ENCODE measurements around the gene LTC4S. TPM values are rescaled to one million over a fixed set of nuclear protein-coding genes. Genes with fewer than 3 reads are reported as not detected.

LTC4S gene
- total RNA-seq, 1 donor from 2014 or later: 1.6 TPM

DNA sequence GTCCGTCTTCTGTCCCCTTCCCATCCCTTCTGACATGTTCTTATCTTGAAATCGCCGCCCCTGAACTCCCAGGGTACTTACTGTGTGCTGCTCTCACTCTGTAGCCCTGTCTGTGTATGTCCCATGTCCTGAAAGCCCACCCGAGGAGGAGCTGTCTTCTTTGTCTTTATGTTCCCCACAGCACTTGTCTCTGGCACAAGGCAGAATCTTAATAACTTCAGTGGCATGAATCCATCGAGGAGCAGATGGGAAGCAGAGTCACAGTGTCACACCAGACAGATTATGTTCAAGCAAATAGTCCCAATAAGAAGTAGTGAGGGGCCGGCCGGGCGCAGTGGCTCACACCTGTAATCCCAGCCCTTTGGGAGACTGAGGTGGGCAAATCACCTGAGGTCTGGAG, 29.7 kb upstream of the LTC4S start:
- H3K4me3 Mint-ChIP-seq: no peak overlapping the region
- H3K27ac Mint-ChIP-seq: no peak overlapping the region
- no peaks in the 10 kb centered on the region for H3K9me3 Mint-ChIP-seq
- H3K4me1 Mint-ChIP-seq: peaks cover 45% of the 10 kb centered on the region
- no peaks in the 10 kb centered on the region for H3K27me3 Mint-ChIP-seq
- DNase-seq: no peak
- H3K36me3 Mint-ChIP-seq (ENCODE audit: low read depth): peaks cover 19% of the 10 kb centered on the region
- intact Hi-C loops (cut with micrococcal nuclease): loop anchor here (5.0 kb wide), 1 partner anchor 93 kb away; the partner anchor contains the start of gene MRNIP

DNA sequence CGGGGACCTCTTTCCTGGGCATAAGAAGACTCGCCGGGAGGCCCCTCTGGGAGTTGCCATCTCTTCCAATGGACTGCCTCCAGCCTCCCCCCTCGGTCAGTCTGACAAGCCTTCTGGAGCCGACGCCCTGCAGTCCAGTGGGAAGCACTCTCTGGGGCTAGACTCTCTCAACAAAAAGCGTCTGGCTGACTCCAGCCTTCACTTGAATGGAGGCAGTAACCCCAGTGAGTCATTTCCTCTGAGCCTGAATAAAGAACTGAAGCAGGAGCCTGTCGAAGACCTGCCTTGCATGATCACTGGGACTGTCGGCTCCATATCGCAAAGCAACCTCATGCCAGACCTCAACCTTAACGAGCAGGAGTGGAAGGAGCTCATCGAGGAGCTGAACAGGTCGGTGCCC, 28.4 kb upstream of the LTC4S start:
- Mint-ChIP-seq H3K27ac (peak overlapping the region; percentile 5), H3K27me3 (no peaks in the 10 kb centered on the region), H3K4me1 (peaks cover 32% of the 10 kb centered on the region), H3K4me3 (no peak overlapping the region), H3K36me3 (ENCODE audit: low read depth) (peaks cover 27% of the 10 kb centered on the region), H3K9me3 (no peaks in the 10 kb centered on the region)
- intact Hi-C loops (cut with micrococcal nuclease): no loop called here
- no peak for DNase-seq

DNA sequence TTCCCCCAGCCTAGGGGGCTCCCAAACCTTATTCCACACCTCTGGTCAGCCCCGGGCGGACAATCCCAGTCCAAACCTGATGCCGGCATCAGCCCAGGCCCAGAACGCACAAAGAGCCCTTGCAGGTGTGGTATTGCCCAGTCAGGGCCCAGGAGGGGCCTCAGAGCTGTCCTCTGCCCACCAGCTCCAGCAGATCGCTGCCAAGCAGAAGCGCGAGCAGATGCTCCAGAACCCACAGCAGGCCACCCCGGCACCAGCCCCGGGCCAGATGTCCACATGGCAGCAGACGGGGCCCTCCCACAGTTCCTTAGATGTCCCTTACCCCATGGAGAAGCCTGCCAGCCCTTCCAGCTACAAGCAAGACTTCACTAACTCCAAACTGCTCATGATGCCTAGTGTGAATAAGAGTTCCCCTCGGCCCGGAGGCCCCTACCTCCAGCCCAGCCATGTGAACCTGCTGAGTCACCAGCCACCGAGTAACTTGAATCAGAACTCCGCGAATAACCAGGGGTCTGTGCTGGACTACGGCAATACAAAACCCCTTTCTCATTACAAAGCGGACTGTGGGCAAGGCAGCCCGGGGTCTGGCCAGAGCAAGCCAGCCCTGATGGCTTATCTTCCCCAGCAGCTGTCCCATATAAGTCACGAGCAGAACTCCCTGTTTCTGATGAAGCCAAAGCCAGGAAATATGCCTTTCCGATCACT, 27.6 kb upstream of the LTC4S start:
- H3K4me3 Mint-ChIP-seq: no peak overlapping the region
- H3K27me3 Mint-ChIP-seq: no peaks in the 10 kb centered on the region
- no peak overlapping the region for H3K27ac Mint-ChIP-seq
- H3K4me1 Mint-ChIP-seq: peaks cover 30% of the 10 kb centered on the region
- H3K36me3 Mint-ChIP-seq (ENCODE audit: low read depth): peaks cover 33% of the 10 kb centered on the region
- no peak for DNase-seq
- no peaks in the 10 kb centered on the region for H3K9me3 Mint-ChIP-seq
- intact Hi-C loops (cut with micrococcal nuclease): no loop called here

DNA sequence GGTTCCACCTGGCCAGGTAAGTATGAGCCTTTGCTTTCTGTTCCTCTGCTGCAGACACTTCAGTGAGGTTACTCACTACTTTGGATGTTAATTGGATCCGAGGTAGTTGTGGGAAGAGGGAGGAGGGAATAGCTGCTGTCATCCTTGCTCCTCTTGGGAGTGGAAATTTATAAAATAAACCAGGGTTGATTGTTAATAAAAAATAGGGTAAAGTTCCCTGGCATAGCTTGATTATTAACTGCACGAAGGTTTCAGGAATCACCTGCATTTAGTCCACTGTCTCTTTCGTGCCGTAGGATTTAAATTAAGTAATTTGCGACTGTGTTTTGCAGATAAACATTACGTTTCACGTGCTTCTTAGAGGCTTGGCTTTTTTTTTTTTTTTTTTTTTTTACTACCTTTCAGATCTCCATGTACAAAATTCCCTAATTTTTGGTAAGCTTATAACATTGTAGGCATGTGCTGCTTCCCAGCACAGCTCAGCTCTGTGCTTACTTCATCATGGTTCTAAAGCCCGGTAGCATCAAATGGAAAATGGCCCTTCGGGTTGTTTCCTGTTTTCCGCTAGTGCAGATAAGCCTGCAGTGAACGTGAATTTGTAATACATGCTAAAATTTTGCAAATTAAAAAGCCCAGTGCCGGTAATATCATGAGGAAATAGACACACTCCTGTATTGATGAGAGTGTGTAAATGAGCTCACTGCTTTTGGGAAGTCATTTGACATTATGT, 26.9 kb upstream of the LTC4S start:
- Mint-ChIP-seq H3K27ac (no peak overlapping the region), H3K4me1 (peaks cover 25% of the 10 kb centered on the region)
- intact Hi-C loops (cut with micrococcal nuclease): no loop called here

DNA sequence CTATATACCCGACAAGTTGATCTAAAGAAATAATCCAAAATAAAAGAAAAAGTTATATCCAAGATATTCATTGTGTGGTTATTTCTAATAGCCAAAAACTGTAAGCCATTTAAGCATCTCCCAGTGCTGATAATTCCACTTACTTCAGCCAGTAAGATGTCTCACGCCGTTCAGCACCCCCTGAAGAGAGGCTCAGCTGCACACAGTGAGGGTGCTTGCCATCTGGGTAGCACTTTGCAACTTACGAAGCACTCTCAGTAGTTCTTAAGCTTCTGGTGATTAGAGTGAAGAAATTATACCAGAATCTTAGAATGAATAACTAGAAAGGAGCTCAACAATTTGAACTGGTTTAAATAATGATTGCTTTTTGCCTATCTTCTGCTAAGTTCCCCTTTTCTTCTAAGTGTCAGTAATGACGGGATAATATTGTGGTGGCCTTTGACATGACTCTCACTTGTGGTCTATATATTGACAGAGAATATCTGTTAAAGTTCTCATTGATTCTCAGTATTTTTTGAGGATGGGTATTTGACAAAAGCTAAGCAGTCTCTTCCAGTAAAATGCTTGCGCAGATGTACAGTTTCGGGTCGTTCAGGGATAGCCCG, 26.2 kb upstream of the LTC4S start:
- intact Hi-C loops (cut with micrococcal nuclease): no loop called here
- peaks cover 18% of the 10 kb centered on the region for H3K4me1 Mint-ChIP-seq
- peaks cover 42% of the 10 kb centered on the region for H3K36me3 Mint-ChIP-seq (ENCODE audit: low read depth)
- H3K4me3 Mint-ChIP-seq: no peak overlapping the region
- H3K27me3 Mint-ChIP-seq: no peaks in the 10 kb centered on the region
- H3K27ac Mint-ChIP-seq: no peak overlapping the region
- DNase-seq: no peak
- H3K9me3 Mint-ChIP-seq: no peaks in the 10 kb centered on the region

More for the DNA sequence above, 26.9 kb upstream of the LTC4S start:
- no peak overlapping the region for H3K4me3 Mint-ChIP-seq
- no peak for DNase-seq
- no peaks in the 10 kb centered on the region for H3K27me3 Mint-ChIP-seq
- H3K36me3 Mint-ChIP-seq (ENCODE audit: low read depth): peaks cover 37% of the 10 kb centered on the region
- H3K9me3 Mint-ChIP-seq: no peaks in the 10 kb centered on the region

DNA sequence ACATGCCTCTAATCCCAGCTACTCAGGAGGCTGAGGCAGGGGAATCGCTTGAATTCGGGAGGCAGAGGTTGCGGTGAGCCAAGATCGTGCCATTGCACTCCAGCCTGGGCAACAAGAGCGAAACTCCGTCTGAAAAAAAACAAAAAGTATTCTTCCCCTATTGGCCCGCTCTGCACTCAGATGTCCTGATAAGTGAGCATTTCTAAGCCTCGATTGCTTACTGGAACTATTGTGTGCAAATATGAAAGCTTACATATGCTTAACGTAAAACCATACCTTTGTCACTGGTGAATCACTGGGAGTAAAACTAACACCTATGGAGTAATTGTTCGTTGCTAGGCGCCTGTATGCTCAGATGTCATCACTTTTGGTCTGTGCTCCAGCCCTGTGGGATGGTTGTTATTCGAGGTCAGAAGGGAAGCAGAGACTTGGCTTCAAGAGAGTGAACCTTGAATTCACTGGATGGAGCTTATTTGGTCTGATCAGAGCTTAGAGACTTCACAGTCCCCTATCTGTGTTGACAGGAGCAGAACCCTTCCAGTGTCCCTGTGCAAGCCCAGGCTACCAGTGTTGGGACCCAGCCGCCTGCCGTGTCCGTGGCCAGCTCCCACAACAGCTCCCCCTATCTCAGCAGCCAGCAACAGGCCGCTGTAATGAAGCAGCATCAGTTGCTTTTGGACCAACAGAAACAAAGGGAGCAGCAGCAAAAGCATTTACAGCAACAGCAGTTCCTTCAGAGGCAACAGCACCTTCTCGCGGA, 25.3 kb upstream of the LTC4S start:
- intact Hi-C loops (cut with micrococcal nuclease): no loop called here
- H3K27me3 Mint-ChIP-seq: no peaks in the 10 kb centered on the region
- H3K4me3 Mint-ChIP-seq: no peak overlapping the region
- H3K27ac Mint-ChIP-seq: no peak overlapping the region
- H3K9me3 Mint-ChIP-seq: no peaks in the 10 kb centered on the region
- H3K36me3 Mint-ChIP-seq (ENCODE audit: low read depth): peaks cover 51% of the 10 kb centered on the region
- H3K4me1 Mint-ChIP-seq: peaks cover 10% of the 10 kb centered on the region
- no peak for DNase-seq

DNA sequence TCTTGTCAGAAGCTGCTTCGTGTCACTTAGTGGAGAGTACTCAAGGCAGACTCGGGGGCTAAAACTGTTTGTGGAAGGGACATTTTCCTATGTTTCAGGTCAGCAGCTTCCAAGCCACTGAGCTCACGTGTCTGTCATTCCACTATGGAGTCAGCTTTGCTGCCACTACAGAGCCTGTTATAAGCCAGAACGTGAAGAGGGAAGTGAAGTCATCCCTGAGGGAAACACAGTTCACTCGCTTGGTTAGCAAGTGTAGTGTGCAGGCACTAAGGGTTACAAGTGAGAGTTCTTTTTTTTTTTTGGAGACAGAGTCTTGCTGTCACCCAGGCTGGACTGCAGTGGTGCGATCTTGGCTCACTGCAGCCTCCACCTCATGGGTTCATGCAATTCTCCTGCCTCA, 24.5 kb upstream of the LTC4S start:
- H3K9me3 Mint-ChIP-seq: no peaks in the 10 kb centered on the region
- intact Hi-C loops (cut with micrococcal nuclease): no loop called here
- peaks cover 53% of the 10 kb centered on the region for H3K36me3 Mint-ChIP-seq (ENCODE audit: low read depth)
- no peak overlapping the region for H3K4me3 Mint-ChIP-seq
- H3K4me1 Mint-ChIP-seq: peaks cover 6% of the 10 kb centered on the region
- no peak for DNase-seq
- no peaks in the 10 kb centered on the region for H3K27me3 Mint-ChIP-seq
- H3K27ac Mint-ChIP-seq: no peak overlapping the region

DNA sequence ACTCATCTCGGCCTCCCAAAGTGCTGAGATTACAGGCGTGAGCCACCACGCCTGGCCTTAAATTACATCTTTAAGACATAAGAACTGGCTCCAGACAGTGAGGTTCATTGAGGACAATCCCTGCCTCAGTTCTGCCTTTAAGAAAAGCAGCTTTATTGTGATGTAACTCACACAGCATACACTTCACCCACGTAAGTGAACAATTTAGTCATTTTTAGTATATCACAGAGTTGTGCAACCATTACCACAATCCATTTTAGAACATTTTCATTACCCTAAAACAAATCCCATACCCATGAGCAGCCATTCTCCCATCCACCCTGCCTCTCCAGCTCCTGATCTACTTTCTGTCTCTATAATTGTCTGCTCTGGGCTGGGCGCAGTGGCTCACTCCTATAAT, 24.0 kb upstream of the LTC4S start:
- no peaks in the 10 kb centered on the region for H3K9me3 Mint-ChIP-seq
- H3K4me1 Mint-ChIP-seq: peaks cover 6% of the 10 kb centered on the region
- peaks cover 53% of the 10 kb centered on the region for H3K36me3 Mint-ChIP-seq (ENCODE audit: low read depth)
- intact Hi-C loops (cut with micrococcal nuclease): no loop called here
- no peaks in the 10 kb centered on the region for H3K27me3 Mint-ChIP-seq
- no peak overlapping the region for H3K4me3 Mint-ChIP-seq
- DNase-seq: no peak
- no peak overlapping the region for H3K27ac Mint-ChIP-seq

DNA sequence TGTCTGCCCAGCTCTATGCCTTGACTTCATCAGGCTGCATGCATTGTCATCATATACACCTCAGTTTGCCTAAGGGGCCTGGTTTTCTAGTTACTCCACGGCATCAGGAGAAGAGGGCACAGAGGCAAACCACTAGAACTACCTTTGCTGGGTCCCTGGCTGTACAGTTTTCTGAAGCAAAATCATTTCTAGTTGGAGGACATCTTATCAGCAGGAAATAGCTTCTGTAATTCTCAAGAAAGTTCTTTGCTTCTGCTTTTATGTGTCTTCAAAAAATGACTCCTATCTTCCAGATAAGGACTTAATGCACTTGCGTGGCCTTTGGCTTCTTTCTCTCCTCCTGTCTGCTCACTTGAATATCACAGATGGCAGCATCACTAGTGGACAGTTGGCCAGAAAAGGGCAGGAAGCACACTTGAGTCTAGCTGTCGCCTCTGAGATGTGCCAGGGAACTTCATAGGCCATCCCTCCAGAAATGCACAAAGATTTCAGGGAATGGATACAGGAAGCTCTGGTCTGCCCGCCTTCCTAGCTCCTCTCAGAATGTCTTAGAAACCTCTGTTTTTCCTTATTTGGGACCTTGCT, 22.4 kb upstream of the LTC4S start:
- Mint-ChIP-seq H3K36me3 (ENCODE audit: low read depth) (peaks cover 47% of the 10 kb centered on the region), H3K27me3 (no peaks in the 10 kb centered on the region), H3K9me3 (no peaks in the 10 kb centered on the region), H3K4me1 (peaks cover 2% of the 10 kb centered on the region), H3K4me3 (no peak overlapping the region), H3K27ac (no peak overlapping the region)
- intact Hi-C loops (cut with micrococcal nuclease): no loop called here
- no peak for DNase-seq

DNA sequence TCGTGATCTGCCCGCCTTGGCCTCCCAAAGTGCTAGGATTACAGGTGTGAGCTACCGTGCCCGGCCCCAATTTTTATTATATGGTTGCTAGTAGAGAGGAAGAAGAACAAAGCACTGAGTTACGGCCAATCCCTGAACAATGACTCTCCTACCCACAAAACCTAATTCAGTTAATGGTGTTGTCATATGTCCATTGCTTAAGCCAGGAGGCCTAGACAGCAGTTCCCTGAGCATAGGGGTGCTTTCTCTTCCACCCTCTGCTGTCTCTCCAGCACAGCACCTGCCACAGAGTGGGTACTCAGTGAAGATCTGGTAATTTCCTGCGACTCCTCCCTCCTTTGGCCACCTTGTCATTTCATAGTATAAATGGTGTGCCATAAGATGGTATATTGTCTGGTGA, 21.4 kb upstream of the LTC4S start:
- Mint-ChIP-seq H3K4me1 (peaks cover 2% of the 10 kb centered on the region), H3K27ac (no peak overlapping the region)

DNA sequence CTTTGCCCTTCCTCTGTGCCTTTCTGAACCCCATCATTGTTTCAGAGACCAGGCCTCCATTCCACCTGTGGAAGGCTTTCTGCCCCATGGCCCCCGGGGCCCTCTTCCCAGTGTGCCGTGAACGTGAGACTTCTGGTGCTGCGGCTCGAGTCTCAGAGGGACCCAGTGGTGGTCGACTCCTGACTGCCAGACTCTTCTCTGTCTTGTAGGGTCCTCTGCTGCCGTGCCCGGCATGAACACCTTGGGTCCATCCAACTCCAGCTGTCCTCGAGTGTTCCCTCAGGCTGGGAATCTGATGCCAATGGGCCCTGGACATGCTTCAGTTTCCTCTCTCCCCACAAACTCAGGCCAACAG, 20.1 kb upstream of the LTC4S start:
- Mint-ChIP-seq H3K27ac (no peak overlapping the region), H3K4me1 (no peaks in the 10 kb centered on the region), H3K27me3 (no peaks in the 10 kb centered on the region), H3K36me3 (ENCODE audit: low read depth) (peaks cover 44% of the 10 kb centered on the region), H3K4me3 (no peak overlapping the region), H3K9me3 (no peaks in the 10 kb centered on the region)
- DNase-seq: no peak
- intact Hi-C loops (cut with micrococcal nuclease): no loop called here

More for the DNA sequence above, 21.4 kb upstream of the LTC4S start:
- intact Hi-C loops (cut with micrococcal nuclease): no loop called here
- no peak for DNase-seq
- Mint-ChIP-seq H3K4me3 (no peak overlapping the region), H3K9me3 (no peaks in the 10 kb centered on the region), H3K27me3 (no peaks in the 10 kb centered on the region), H3K36me3 (ENCODE audit: low read depth) (peaks cover 47% of the 10 kb centered on the region)

DNA sequence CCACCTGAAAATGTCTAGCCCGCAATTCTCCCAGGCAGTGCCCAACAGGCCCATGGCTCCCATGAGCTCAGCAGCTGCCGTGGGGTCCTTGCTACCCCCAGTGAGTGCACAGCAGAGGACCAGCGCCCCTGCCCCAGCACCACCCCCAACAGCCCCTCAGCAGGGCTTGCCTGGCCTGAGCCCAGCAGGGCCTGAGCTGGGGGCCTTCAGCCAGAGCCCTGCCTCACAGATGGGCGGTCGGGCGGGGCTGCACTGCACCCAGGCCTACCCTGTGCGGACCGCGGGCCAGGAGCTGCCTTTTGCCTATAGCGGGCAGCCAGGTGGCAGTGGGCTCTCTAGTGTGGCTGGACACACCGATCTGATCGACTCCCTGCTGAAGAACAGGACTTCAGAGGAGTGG, 19.3 kb upstream of the LTC4S start:
- DNase-seq: no peak
- H3K4me1 Mint-ChIP-seq: no peaks in the 10 kb centered on the region
- no peak overlapping the region for H3K27ac Mint-ChIP-seq
- intact Hi-C loops (cut with micrococcal nuclease): no loop called here
- no peaks in the 10 kb centered on the region for H3K27me3 Mint-ChIP-seq
- no peak overlapping the region for H3K4me3 Mint-ChIP-seq
- H3K36me3 Mint-ChIP-seq (ENCODE audit: low read depth): peaks cover 44% of the 10 kb centered on the region
- no peaks in the 10 kb centered on the region for H3K9me3 Mint-ChIP-seq

DNA sequence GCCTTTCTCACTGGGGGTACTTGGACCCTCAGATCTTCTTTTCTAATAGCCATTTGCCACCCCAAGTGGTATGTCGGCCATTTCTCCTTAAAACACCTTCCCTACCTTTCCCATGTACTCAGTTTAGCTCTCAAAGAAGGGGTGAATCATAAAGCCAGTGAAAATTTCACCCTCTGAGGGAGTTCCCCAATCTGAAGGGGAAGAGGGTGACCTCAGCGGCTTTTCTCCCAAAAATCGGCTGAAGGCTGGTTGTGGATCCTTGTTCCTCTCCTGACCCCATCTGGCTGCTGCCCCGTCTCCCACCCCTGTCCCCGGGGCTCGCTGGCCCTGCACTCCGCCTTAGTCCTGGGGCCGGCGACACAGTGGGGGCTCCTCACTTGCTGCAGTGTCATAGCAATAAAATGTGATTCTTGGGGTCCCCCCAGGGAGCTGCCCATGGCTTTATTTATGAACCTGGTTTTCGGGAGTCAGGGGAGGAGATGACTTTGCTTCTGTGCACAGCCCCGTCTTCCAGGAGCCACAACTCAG, 17.3 kb upstream of the LTC4S start:
- Mint-ChIP-seq H3K27me3 (no peaks in the 10 kb centered on the region), H3K4me1 (no peaks in the 10 kb centered on the region), H3K9me3 (no peaks in the 10 kb centered on the region), H3K4me3 (no peak overlapping the region), H3K27ac (no peak overlapping the region), H3K36me3 (ENCODE audit: low read depth) (peaks cover 32% of the 10 kb centered on the region)
- DNase-seq: no peak
- intact Hi-C loops (cut with micrococcal nuclease): no loop called here
